CD14-positive monocyte (primary cell): ENCODE results near the gene CEP72. TPM values are rescaled to one million over a fixed set of nuclear protein-coding genes. Genes with fewer than 3 reads are reported as not detected.
A peak's percentile ranks its signal among the peaks of the same experiment; 100 is the strongest.

Source experiments
- DNase-seq, 3 donors: peaks; one replicate each; pipeline ENCODE4 v3.0.0-alpha.2; 2011 to 2022
- H2AFZ ChIP-seq: 2 replicates; pipeline ENCODE4 v1.6.0; 2012; ENCODE audit warnings: mild to moderate bottlenecking, low read depth, low read length, inconsistent platforms; ENCODE audit not compliant: insufficient read depth, poor library complexity, severe bottlenecking
- H3K27ac ChIP-seq, 2 donors: 1 replicate in 1 of 2; 2 replicates in 1 of 2; pipeline ENCODE4 v1.5.1; 2012 to 2013; ENCODE audit warnings: low read length in 2 of 2, control low read depth in 1 of 2, inconsistent platforms in 1 of 2, low read depth in 1 of 2, mild to moderate bottlenecking in 1 of 2
- H3K27me3 ChIP-seq, 2 donors: one replicate each; pipeline versions ENCODE4 v1.6.0 to v1.6.1; 2011 to 2013; ENCODE audit warnings: low read length in 2 of 2; ENCODE audit not compliant: control insufficient read depth in 2 of 2, insufficient read depth in 2 of 2
- H3K36me3 ChIP-seq, 2 donors: replicated peaks in 1 of 2; 1 replicate in 1 of 2; 2 replicates in 1 of 2; pipeline versions ENCODE4 v1.5.1 to v1.6.1; 2012 to 2013; ENCODE audit warnings: low read length in 2 of 2, control low read depth in 1 of 2, inconsistent platforms in 1 of 2, mild to moderate bottlenecking in 1 of 2; ENCODE audit not compliant: insufficient read depth in 2 of 2, control insufficient read depth in 1 of 2
- H3K4me1 ChIP-seq, 2 donors: 1 replicate in 1 of 2; 2 replicates in 1 of 2; pipeline versions ENCODE4 v1.5.1 to v1.6.1; 2012 to 2013; ENCODE audit warnings: low read length in 2 of 2, control low read depth in 1 of 2, inconsistent platforms in 1 of 2, mild to moderate bottlenecking in 1 of 2, moderate library complexity in 1 of 2; ENCODE audit not compliant: insufficient read depth in 2 of 2, control insufficient read depth in 1 of 2
- H3K4me2 ChIP-seq: replicated peaks from 2 replicates; pipeline ENCODE3; 2012; ENCODE audit warnings: low read length, moderate library complexity, mild to moderate bottlenecking; ENCODE audit not compliant: poor library complexity, severe bottlenecking; ENCODE audit errors: extremely low read depth
- H3K4me3 ChIP-seq, 3 experiments: fragments of 200-600 bp in 1 of 3; sonication (generic) in 1 of 3; replicated peaks in 1 of 3; 1 replicate in 2 of 3; 2 replicates in 1 of 3; pipeline ENCODE4 v1.5.1; 2011 to 2013; ENCODE audit warnings: low read length in 3 of 3, mild to moderate bottlenecking in 3 of 3, control low read depth in 2 of 3, low read depth in 2 of 3, inconsistent platforms in 1 of 3, moderate library complexity in 1 of 3
- H3K79me2 ChIP-seq: 2 replicates; pipeline ENCODE4 v1.6.0; 2012; ENCODE audit warnings: mild to moderate bottlenecking, control low read depth, inconsistent platforms, low read length, moderate library complexity; ENCODE audit not compliant: insufficient read depth
- H3K9ac ChIP-seq: 2 replicates; pipeline ENCODE4 v1.6.0; 2017; ENCODE audit warnings: low read length, mild to moderate bottlenecking; ENCODE audit not compliant: insufficient read depth, poor library complexity, severe bottlenecking
- H3K9me3 ChIP-seq, 2 donors: replicated peaks in 1 of 2; 1 replicate in 1 of 2; 2 replicates in 1 of 2; pipeline versions ENCODE4 v1.5.1 to v1.6.1; 2012 to 2013; ENCODE audit warnings: low read length in 2 of 2, control low read depth in 1 of 2; ENCODE audit not compliant: control insufficient read depth in 1 of 2, insufficient read depth in 1 of 2
- H4K20me1 ChIP-seq: 2 replicates; pipeline ENCODE4 v1.6.0; 2012; ENCODE audit warnings: mild to moderate bottlenecking, low read length, control low read depth, moderate library complexity; ENCODE audit not compliant: insufficient read depth
- H3K27ac Mint-ChIP-seq, 7 donors: one replicate each; pipeline ENCODE4 v1.8.0; 2020; ENCODE audit warnings: mild to moderate bottlenecking in 7 of 7, mixed read lengths in 7 of 7, moderate library complexity in 6 of 7, inconsistent platforms in 2 of 7
- H3K27me3 Mint-ChIP-seq, 3 donors: one replicate each; pipeline ENCODE4 v1.8.0; 2021 to 2022; ENCODE audit warnings: low read depth in 3 of 3, mild to moderate bottlenecking in 3 of 3, mixed read lengths in 3 of 3, moderate library complexity in 3 of 3, inconsistent platforms in 1 of 3
- H3K36me3 Mint-ChIP-seq, 2 donors: one replicate each; pipeline ENCODE4 v1.8.0; 2020; ENCODE audit warnings: mixed read lengths in 2 of 2, inconsistent platforms in 1 of 2, mild to moderate bottlenecking in 1 of 2
- H3K4me1 Mint-ChIP-seq: one replicate; pipeline ENCODE4 v1.8.0; 2020; ENCODE audit warnings: mild to moderate bottlenecking, mixed read lengths
- H3K4me3 Mint-ChIP-seq, 2 donors: one replicate each; pipeline ENCODE4 v1.8.0; 2020; ENCODE audit warnings: mild to moderate bottlenecking in 2 of 2, mixed read lengths in 2 of 2, moderate library complexity in 1 of 2
- H3K9me3 Mint-ChIP-seq, 7 donors: one replicate each; pipeline ENCODE4 v1.8.0; 2020 to 2022; ENCODE audit warnings: mixed read lengths in 7 of 7, mild to moderate bottlenecking in 6 of 7, moderate library complexity in 6 of 7, inconsistent platforms in 2 of 7
- WGBS: methylation state at CpG from one replicate; pipeline ENCODE4 v1.1.5; 2013; ENCODE audit warnings: missing lambda C conversion rate; ENCODE audit not compliant: insufficient coverage; 5-methylcytosine and 5-hydroxymethylcytosine counted together
- intact Hi-C, 2 donors: fragments of 100-400 bp; cut with micrococcal nuclease; formaldehyde crosslinking; loops; one replicate each; pipeline versions ENCODE4 v1.15.0 to v1.15.1; 2023
- polyA plus RNA-seq, 3 donors: library from polyadenylated mRNA; depleted of rRNA in 1 of 3; unstranded in 2 of 3; stranded (reverse) in 1 of 3; fragments of 300-500 nt in 2 of 3; fragments of >200 nt in 1 of 3; fragmentation: Illumina TruSeq in 2 of 3; gene quantifications; 1 replicate in 2 of 3; 2 replicates in 1 of 3; pipeline ENCODE4 v1.2.3, GENCODE V29; 2012 to 2021
- TF ChIP-seq, protein P1 (sequence below): fragments of 200-600 bp; IDR thresholded peaks from one replicate; pipeline ENCODE4 v1.8.0; 2022; ENCODE audit warnings: antibody characterized with exemption, mild to moderate bottlenecking

CEP72 gene
- polyA plus RNA-seq, 3 donors: 0.13 to 2.1 (median 0.24) TPM

DNA sequence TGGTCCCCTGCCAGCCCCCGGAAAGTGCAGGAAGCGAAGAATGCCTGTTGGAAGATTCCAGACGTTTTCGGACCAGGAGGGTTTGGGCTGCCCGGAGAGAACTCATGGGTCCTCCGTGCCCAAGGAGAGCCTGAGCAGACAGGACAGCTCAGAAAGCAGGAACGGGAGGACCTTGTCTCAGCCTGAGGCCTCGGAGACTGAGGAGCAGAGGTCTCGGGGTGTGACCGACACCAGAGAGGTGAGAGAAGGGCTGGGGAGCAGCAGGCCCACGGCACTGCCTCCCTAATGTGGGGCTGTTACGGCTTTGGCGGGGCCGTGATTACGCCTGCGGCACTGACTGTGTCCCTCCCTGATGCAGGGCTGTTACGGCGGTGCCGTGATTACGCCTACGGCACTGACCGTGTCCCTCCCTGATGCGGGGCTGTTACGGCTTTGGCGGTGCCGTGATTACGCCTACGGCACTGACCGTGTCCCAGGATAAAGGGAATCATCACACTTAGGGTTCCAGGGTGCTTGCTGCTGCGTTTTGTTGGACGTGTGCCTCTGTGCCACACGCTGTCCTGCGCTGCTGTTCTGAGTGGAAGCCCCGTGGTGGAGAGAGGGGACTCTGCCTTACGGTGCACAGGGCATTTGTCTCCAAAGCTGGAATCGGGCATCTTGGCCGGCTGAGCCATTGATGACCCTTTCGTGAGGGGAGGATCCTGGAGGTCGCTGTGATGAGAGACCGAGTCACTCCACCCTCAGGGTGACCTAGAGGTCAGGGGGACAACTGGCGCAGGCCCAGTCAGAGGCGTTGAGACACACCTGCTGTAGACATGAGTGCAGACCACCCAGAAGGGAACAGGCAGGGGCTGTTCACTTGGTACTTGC, 25.7 kb downstream of the CEP72 start:
- no peak for DNase-seq
- Mint-ChIP-seq H3K36me3 (peaks cover 63 to 86% of the 10 kb centered on the region in 2 donors), H3K27me3 (peaks cover 0 to 2% (median 0%) of the 10 kb centered on the region in 3 donors), H3K27ac (peak overlapping the region in 2 of 7 donors; percentile 29 to 33), H3K9me3 (peaks cover 0 to 3% (median 2%) of the 10 kb centered on the region in 7 donors), H3K4me1 (no peaks in the 10 kb centered on the region), H3K4me3 (no peak overlapping the region)
- Histone ChIP-seq H3K4me1 (no peaks in the 10 kb centered on the region), H3K9ac (no peak overlapping the region), H3K27ac (no peak overlapping the region), H2AFZ (no peak overlapping the region), H3K4me2 (no peak overlapping the region), H3K36me3 (peaks cover 39 to 69% of the 10 kb centered on the region in 2 donors), H3K79me2 (no peaks in the 10 kb centered on the region), H4K20me1 (no peaks in the 10 kb centered on the region), H3K9me3 (peaks cover 0 to 6% of the 10 kb centered on the region in 2 donors), H3K27me3 (no peaks in the 10 kb centered on the region), H3K4me3 (no peak overlapping the region)
- intact Hi-C loops: no loop called here
- TF ChIP-seq, protein P1, sequence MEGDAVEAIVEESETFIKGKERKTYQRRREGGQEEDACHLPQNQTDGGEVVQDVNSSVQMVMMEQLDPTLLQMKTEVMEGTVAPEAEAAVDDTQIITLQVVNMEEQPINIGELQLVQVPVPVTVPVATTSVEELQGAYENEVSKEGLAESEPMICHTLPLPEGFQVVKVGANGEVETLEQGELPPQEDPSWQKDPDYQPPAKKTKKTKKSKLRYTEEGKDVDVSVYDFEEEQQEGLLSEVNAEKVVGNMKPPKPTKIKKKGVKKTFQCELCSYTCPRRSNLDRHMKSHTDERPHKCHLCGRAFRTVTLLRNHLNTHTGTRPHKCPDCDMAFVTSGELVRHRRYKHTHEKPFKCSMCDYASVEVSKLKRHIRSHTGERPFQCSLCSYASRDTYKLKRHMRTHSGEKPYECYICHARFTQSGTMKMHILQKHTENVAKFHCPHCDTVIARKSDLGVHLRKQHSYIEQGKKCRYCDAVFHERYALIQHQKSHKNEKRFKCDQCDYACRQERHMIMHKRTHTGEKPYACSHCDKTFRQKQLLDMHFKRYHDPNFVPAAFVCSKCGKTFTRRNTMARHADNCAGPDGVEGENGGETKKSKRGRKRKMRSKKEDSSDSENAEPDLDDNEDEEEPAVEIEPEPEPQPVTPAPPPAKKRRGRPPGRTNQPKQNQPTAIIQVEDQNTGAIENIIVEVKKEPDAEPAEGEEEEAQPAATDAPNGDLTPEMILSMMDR: no peak
- WGBS: 98% methylated on average over 42 of the region's 42 CpGs

DNA sequence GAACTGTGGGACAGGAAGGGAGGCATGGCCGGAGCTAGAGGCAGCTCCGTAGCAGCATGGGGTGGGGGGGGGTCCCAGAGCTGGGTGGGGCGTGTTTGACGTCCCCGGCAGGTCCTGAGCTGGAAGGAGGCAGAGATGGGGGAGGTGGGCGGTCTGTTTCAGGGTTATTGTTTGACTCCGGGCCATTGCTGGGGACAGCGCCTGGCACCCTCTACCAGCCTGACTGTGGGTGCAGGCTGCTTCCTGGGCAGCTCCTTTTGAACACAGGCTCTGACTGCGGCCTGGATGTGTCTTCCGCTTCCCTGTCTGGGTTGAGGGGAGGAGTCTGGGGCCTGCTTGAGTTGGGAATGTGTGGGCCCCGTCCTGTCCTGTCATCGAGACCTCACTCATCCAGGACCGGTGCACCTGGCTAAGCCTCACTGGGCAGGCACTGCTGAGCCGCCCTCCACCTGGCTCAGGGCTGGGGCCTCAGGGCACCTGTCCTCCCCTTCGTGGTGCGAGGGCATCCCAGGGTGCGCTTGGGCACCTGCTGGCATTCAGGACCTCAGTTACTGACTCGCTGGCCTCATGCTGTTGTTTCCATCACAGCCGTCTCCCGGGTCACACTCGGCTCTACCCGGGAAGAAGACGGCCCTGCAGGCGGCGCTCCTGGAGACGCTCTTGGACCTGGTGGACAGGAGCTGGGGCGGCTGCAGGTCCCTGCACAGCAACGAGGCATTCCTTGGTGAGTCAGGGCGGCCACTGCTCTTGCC, 26.5 kb downstream of the CEP72 start:
- peaks cover 39 to 71% of the 10 kb centered on the region in 2 donors for H3K36me3 ChIP-seq
- Mint-ChIP-seq H3K27me3 (peaks cover 0 to 2% (median 0%) of the 10 kb centered on the region in 3 donors), H3K36me3 (peaks cover 60 to 91% of the 10 kb centered on the region in 2 donors)

More for the DNA sequence above, 26.5 kb downstream of the CEP72 start:
- Histone ChIP-seq H3K4me3 (no peak overlapping the region), H3K4me2 (no peak overlapping the region), H2AFZ (no peak overlapping the region), H3K9ac (no peak overlapping the region), H3K9me3 (peaks cover 0 to 6% of the 10 kb centered on the region in 2 donors), H3K79me2 (no peaks in the 10 kb centered on the region), H4K20me1 (no peaks in the 10 kb centered on the region), H3K4me1 (no peaks in the 10 kb centered on the region), H3K27ac (no peak overlapping the region), H3K27me3 (no peaks in the 10 kb centered on the region)
- Mint-ChIP-seq H3K4me1 (no peaks in the 10 kb centered on the region), H3K9me3 (peaks cover 0 to 3% (median 2%) of the 10 kb centered on the region in 7 donors), H3K4me3 (no peak overlapping the region), H3K27ac (peak overlapping the region in 1 of 7 donors; percentile 33)
- intact Hi-C loops: no loop called here
- no peak for DNase-seq
- 96% methylated on average over 27 of the region's 29 CpGs for WGBS
- TF ChIP-seq, protein P1: no peak
